CD4-positive, alpha-beta memory T cell (primary cell): ENCODE results near the gene PDCL3. TPM values are rescaled to one million over a fixed set of nuclear protein-coding genes. Genes with fewer than 3 reads are reported as not detected.

Experiments
- CTCF ChIA-PET: fragments of 350-600 bp; sonication (Branson Sonifier 250); formaldehyde crosslinking; loops from one replicate; lab custom pipeline; 2021; ENCODE audit warnings: inconsistent platforms; ENCODE audit not compliant: partially characterized antibody; lab: Charles Lee
- POLR2A ChIA-PET: fragments of 350-600 bp; sonication (Branson Sonifier 250); formaldehyde crosslinking; loops from one replicate; lab custom pipeline; 2021; ENCODE audit not compliant: partially characterized antibody; lab: Charles Lee
- DNase-seq, 5 donors: peaks; one replicate each; pipeline versions ENCODE4 v3.0.0 to v3.0.0-alpha.2; 2020 to 2022; ENCODE audit warnings: mixed read lengths in 1 of 5
- H3K27ac ChIP-seq: one replicate; pipeline ENCODE4 v1.7.0; 2013; ENCODE audit warnings: low read depth, low read length
- H3K27me3 ChIP-seq: 2 replicates; pipeline ENCODE4 v1.7.0; 2013; ENCODE audit warnings: mild to moderate bottlenecking, low read length, moderate library complexity; ENCODE audit not compliant: insufficient read depth
- H3K36me3 ChIP-seq: 2 replicates; pipeline ENCODE4 v1.7.0; 2013; ENCODE audit warnings: mild to moderate bottlenecking, low read length, moderate library complexity; ENCODE audit not compliant: insufficient read depth
- H3K4me1 ChIP-seq: 2 replicates; pipeline ENCODE4 v1.7.0; 2013; ENCODE audit warnings: mild to moderate bottlenecking, low read length, moderate library complexity; ENCODE audit not compliant: insufficient read depth
- H3K4me3 ChIP-seq, 2 donors: one replicate each; pipeline ENCODE4 v1.7.0; 2013; ENCODE audit warnings: low read length in 2 of 2, mild to moderate bottlenecking in 1 of 2
- H3K9me3 ChIP-seq, 2 donors: one replicate each; pipeline ENCODE4 v1.7.0; 2013; ENCODE audit warnings: low read length in 2 of 2, control low read depth in 1 of 2; ENCODE audit not compliant: control insufficient read depth in 1 of 2
- H3K27ac Mint-ChIP-seq, 7 donors: one replicate each; pipeline ENCODE4 v1.8.0; 2020 to 2021; ENCODE audit warnings: mixed read lengths in 7 of 7, mild to moderate bottlenecking in 6 of 7, inconsistent platforms in 3 of 7, moderate library complexity in 3 of 7
- H3K27me3 Mint-ChIP-seq, 2 donors: one replicate each; pipeline ENCODE4 v1.8.0; 2020 to 2021; ENCODE audit warnings: mixed read lengths in 2 of 2
- H3K36me3 Mint-ChIP-seq, 2 donors: one replicate each; pipeline ENCODE4 v1.8.0; 2020 to 2021; ENCODE audit warnings: mixed read lengths in 2 of 2, inconsistent platforms in 1 of 2, mild to moderate bottlenecking in 1 of 2
- H3K4me1 Mint-ChIP-seq, 4 donors: one replicate each; pipeline ENCODE4 v1.8.0; 2020 to 2021; ENCODE audit warnings: mixed read lengths in 4 of 4, mild to moderate bottlenecking in 1 of 4
- H3K4me3 Mint-ChIP-seq, 8 donors: one replicate each; pipeline ENCODE4 v1.8.0; 2020 to 2021; ENCODE audit warnings: mixed read lengths in 8 of 8, mild to moderate bottlenecking in 7 of 8, moderate library complexity in 6 of 8, inconsistent platforms in 3 of 8
- H3K9me3 Mint-ChIP-seq, 8 donors: one replicate each; pipeline ENCODE4 v1.8.0; 2020 to 2021; ENCODE audit warnings: mixed read lengths in 8 of 8, mild to moderate bottlenecking in 5 of 8, inconsistent platforms in 3 of 8, moderate library complexity in 1 of 8
- intact Hi-C: fragments of 100-400 bp; cut with micrococcal nuclease; formaldehyde crosslinking; loops from one replicate; pipeline ENCODE4 v1.15.1; 2023
- polyA plus RNA-seq, 2 donors: library from polyadenylated mRNA; unstranded; fragments of 300-500 nt; fragmentation: Illumina TruSeq; gene quantifications; one replicate each; pipeline ENCODE4 v1.2.3, GENCODE V29; 2021
- total RNA-seq, 2 experiments: library from RNA; stranded (reverse); gene quantifications; one replicate each; pipeline ENCODE4 v1.2.3, GENCODE V29; 2021

PDCL3 gene
- total and polyA plus RNA-seq, 4 experiments from 2014 or later, result 16.6 to 73.6 (median 37.3) TPM

- H3K4me3 ChIP-seq, result no peak overlapping the region
- DNase-seq, result no peak
- H3K27ac ChIP-seq, result no peak overlapping the region
- peaks cover 21 to 33% (median 25%) of the 10 kb centered on the region in 4 donors for H3K4me1 Mint-ChIP-seq
- no peak overlapping the region for H3K4me3 Mint-ChIP-seq
- no peaks in the 10 kb centered on the region for H3K36me3 Mint-ChIP-seq
- ChIA-PET POLR2A (interaction anchor here (0.9 to 1.7 kb wide), 3 partner anchors 27 to 445 kb away, joined by 3 to 5 read pairs (median 4); partner anchors contain the start of gene RPL31), CTCF (interaction anchor here (0.7 to 1.9 kb wide), 5 partner anchors 12 to 87 kb away, joined by 3 to 4 read pairs (median 4); no protein-coding TSS in a partner anchor)
- no peaks in the 10 kb centered on the region for H3K27me3 Mint-ChIP-seq
- peaks cover 34% of the 10 kb centered on the region for H3K4me1 ChIP-seq
- no peaks in the 10 kb centered on the region for H3K9me3 ChIP-seq
- H3K27ac Mint-ChIP-seq, result no peak overlapping the region
- no peaks in the 10 kb centered on the region for H3K36me3 ChIP-seq
- H3K9me3 Mint-ChIP-seq, result no peaks in the 10 kb centered on the region
- H3K27me3 ChIP-seq, result no peaks in the 10 kb centered on the region
- intact Hi-C loops, result no loop called here
Observed at GRCh38 chr2:100556746-100557145, 6.0 kb upstream of the PDCL3 start.

GRCh38 chr2:100560216-100560830 is 2.5 kb upstream of the PDCL3 start:
- Mint-ChIP-seq H3K4me3 (peak overlapping the region in 2 of 8 donors; percentile 45 to 54), H3K27me3 (no peaks in the 10 kb centered on the region)

GRCh38 chr2:100561191-100561590 is 1.6 kb upstream of the PDCL3 start:
- H3K27ac Mint-ChIP-seq, result peak overlapping the region; percentile 98 to 100 (median 99)
- H3K9me3 Mint-ChIP-seq, result no peaks in the 10 kb centered on the region
- no peaks in the 10 kb centered on the region for H3K27me3 ChIP-seq
- H3K4me3 ChIP-seq, result no peak overlapping the region
- no peaks in the 10 kb centered on the region for H3K27me3 Mint-ChIP-seq
- no peaks in the 10 kb centered on the region for H3K9me3 ChIP-seq
- peak overlapping the region; percentile 74 for H3K27ac ChIP-seq
- intact Hi-C loops, result loop anchor here (5.0 to 10.0 kb wide), 3 partner anchors 134 to 1226 kb away; partner anchors contain the start of genes EIF5B, TBC1D8 and TXNDC9
- H3K4me1 Mint-ChIP-seq, result peaks cover 19 to 47% (median 35%) of the 10 kb centered on the region in 4 donors
- no peaks in the 10 kb centered on the region for H3K36me3 ChIP-seq
- POLR2A ChIA-PET, result interaction anchor here (1.8 to 5.4 kb wide), 3 partner anchors 12 to 49 kb away, joined by 4 to 101 read pairs (median 9); no protein-coding TSS in a partner anchor
- CTCF ChIA-PET, result no interaction called here
- DNase-seq, result no peak
- peaks cover 35% of the 10 kb centered on the region for H3K4me1 ChIP-seq
- H3K4me3 Mint-ChIP-seq, result peak overlapping the region in 5 of 8 donors; percentile 53 to 100 (median 64)
- H3K36me3 Mint-ChIP-seq, result peaks cover 2 to 12% of the 10 kb centered on the region in 2 donors

More at GRCh38 chr2:100560216-100560830, 2.5 kb upstream of the PDCL3 start:
- Histone ChIP-seq H3K9me3 (no peaks in the 10 kb centered on the region), H3K4me3 (no peak overlapping the region), H3K36me3 (no peaks in the 10 kb centered on the region), H3K4me1 (peaks cover 36% of the 10 kb centered on the region), H3K27ac (peak overlapping the region; percentile 15), H3K27me3 (no peaks in the 10 kb centered on the region)
- Mint-ChIP-seq H3K27ac (peak overlapping the region; percentile 62 to 100 (median 84)), H3K9me3 (no peaks in the 10 kb centered on the region), H3K36me3 (peaks cover 0 to 8% of the 10 kb centered on the region in 2 donors), H3K4me1 (peaks cover 15 to 42% (median 30%) of the 10 kb centered on the region in 4 donors)
- no peak for DNase-seq
- ChIA-PET POLR2A (interaction anchor here (5.4 kb wide), 1 partner anchor 19 kb away, joined by 101 read pairs; no protein-coding TSS in a partner anchor), CTCF (interaction anchor here (1.2 kb wide), 1 partner anchor 30 kb away, joined by 3 read pairs; no protein-coding TSS in a partner anchor)
- intact Hi-C loops, result loop anchor here (5.0 to 10.0 kb wide), 3 partner anchors 133 to 1226 kb away; partner anchors contain the start of genes EIF5B, TBC1D8 and TXNDC9

GRCh38 chr2:100563407-100564247 is 834 bp downstream of the PDCL3 start:
- DNase-seq, result no peak
- Histone ChIP-seq H3K4me3 (peak overlapping the region; percentile 84 to 89), H3K36me3 (peaks cover 15% of the 10 kb centered on the region), H3K4me1 (peaks cover 35% of the 10 kb centered on the region), H3K27me3 (no peaks in the 10 kb centered on the region), H3K9me3 (no peaks in the 10 kb centered on the region), H3K27ac (peak overlapping the region; percentile 74)
- Mint-ChIP-seq H3K4me1 (peaks cover 29 to 58% (median 38%) of the 10 kb centered on the region in 4 donors), H3K27me3 (no peaks in the 10 kb centered on the region), H3K9me3 (no peaks in the 10 kb centered on the region), H3K27ac (peak overlapping the region; percentile 91 to 100 (median 94)), H3K4me3 (peak overlapping the region; percentile 90 to 100 (median 94)), H3K36me3 (peaks cover 23 to 29% of the 10 kb centered on the region in 2 donors)
- intact Hi-C loops, result loop anchor here (2.0 to 10.0 kb wide), 4 partner anchors 136 to 1229 kb away; partner anchors contain the start of genes CNOT11, EIF5B, TBC1D8 and TXNDC9
- CTCF ChIA-PET, result interaction anchor here (0.6 to 3.7 kb wide), 12 partner anchors 7 to 587 kb away, joined by 3 to 23 read pairs (median 4); partner anchors contain the start of gene RPL31
- POLR2A ChIA-PET, result interaction anchor here (0.6 to 5.4 kb wide), 19 partner anchors 9 to 1227 kb away, joined by 3 to 101 read pairs (median 4); partner anchors contain the start of genes CHST10, CNOT11, EIF5B and RPL31

GRCh38 chr2:100568989-100569388 is 6.2 kb downstream of the PDCL3 start:
- no peak overlapping the region for H3K4me3 ChIP-seq
- H3K4me1 Mint-ChIP-seq, result peaks cover 14 to 40% (median 19%) of the 10 kb centered on the region in 4 donors
- no peaks in the 10 kb centered on the region for H3K27me3 ChIP-seq
- no peak overlapping the region for H3K4me3 Mint-ChIP-seq
- no peak overlapping the region for H3K27ac ChIP-seq
- peaks cover 27% of the 10 kb centered on the region for H3K36me3 ChIP-seq
- H3K9me3 Mint-ChIP-seq, result no peaks in the 10 kb centered on the region
- no peaks in the 10 kb centered on the region for H3K27me3 Mint-ChIP-seq
- intact Hi-C loops, result loop anchor here (10.0 kb wide), 1 partner anchor 1234 kb away; the partner anchor contains the start of genes EIF5B and TXNDC9
- no peaks in the 10 kb centered on the region for H3K9me3 ChIP-seq
- POLR2A ChIA-PET, result no interaction called here
- DNase-seq, result no peak
- CTCF ChIA-PET, result interaction anchor here (0.9 to 1.4 kb wide), 3 partner anchors 13 to 39 kb away, joined by 3 to 4 read pairs (median 3); no protein-coding TSS in a partner anchor
- H3K27ac Mint-ChIP-seq, result peak overlapping the region in 4 of 7 donors; percentile 3 to 43 (median 28)
- H3K4me1 ChIP-seq, result peaks cover 8% of the 10 kb centered on the region
- H3K36me3 Mint-ChIP-seq, result peaks cover 50 to 53% of the 10 kb centered on the region in 2 donors

- no peaks in the 10 kb centered on the region for H3K4me1 ChIP-seq
- H3K4me1 Mint-ChIP-seq, result peaks cover 0 to 18% (median 11%) of the 10 kb centered on the region in 4 donors
- no peak overlapping the region for H3K4me3 ChIP-seq
- peaks cover 56 to 61% of the 10 kb centered on the region in 2 donors for H3K36me3 Mint-ChIP-seq
- no peaks in the 10 kb centered on the region for H3K9me3 ChIP-seq
- CTCF ChIA-PET, result interaction anchor here (1.3 to 2.2 kb wide), 2 partner anchors 9 kb away, joined by 4 to 5 read pairs; partner anchors contain the start of gene PDCL3
- intact Hi-C loops, result no loop called here
- no peak overlapping the region for H3K27ac ChIP-seq
- POLR2A ChIA-PET, result interaction anchor here (2.1 kb wide), 1 partner anchor 8 kb away, joined by 4 read pairs; no protein-coding TSS in a partner anchor
- H3K4me3 Mint-ChIP-seq, result no peak overlapping the region
- no peak for DNase-seq
- peak overlapping the region in 3 of 7 donors; percentile 2 to 57 (median 49) for H3K27ac Mint-ChIP-seq
- H3K9me3 Mint-ChIP-seq, result no peaks in the 10 kb centered on the region
- no peaks in the 10 kb centered on the region for H3K27me3 Mint-ChIP-seq
- peaks cover 33% of the 10 kb centered on the region for H3K36me3 ChIP-seq
- H3K27me3 ChIP-seq, result no peaks in the 10 kb centered on the region
Observed at GRCh38 chr2:100571668-100572067, 8.9 kb downstream of the PDCL3 start.
